Psoas muscle (tissue), 8 donors: ENCODE results near the gene NAV2. TPM values are rescaled to one million over a fixed set of nuclear protein-coding genes. Genes with fewer than 3 reads are reported as not detected.

Experiments used
- ATAC-seq, 4 donors: fragments of 200-7000 bp; cut with Tn5 transposase; one replicate each; pipeline ENCODE4 v1.9.1; 2020; ENCODE audit warnings: moderate library complexity in 3 of 4, mild to moderate bottlenecking in 2 of 4
- DNase-seq, 2 donors: peaks; one replicate each; pipeline ENCODE4 v3.0.0-alpha.2; 2020
- H3K27ac ChIP-seq: fragments of 200-600 bp; one replicate; pipeline ENCODE4 v1.8.0; 2022
- H3K27me3 ChIP-seq, 3 donors: fragments of 200-600 bp in 1 of 3; one replicate each; pipeline versions ENCODE4 v1.6.1 to v1.8.0; 2013 to 2022; ENCODE audit warnings: low read length in 2 of 3, mild to moderate bottlenecking in 2 of 3, moderate library complexity in 1 of 3; ENCODE audit not compliant: insufficient read depth in 3 of 3
- H3K36me3 ChIP-seq, 2 donors: fragments of 200-600 bp in 1 of 2; one replicate each; pipeline versions ENCODE4 v1.6.1 to v1.8.0; 2013 to 2022; ENCODE audit warnings: low read depth in 1 of 2, mild to moderate bottlenecking in 1 of 2, moderate library complexity in 1 of 2; ENCODE audit not compliant: insufficient read depth in 1 of 2
- H3K4me1 ChIP-seq: fragments of 200-600 bp; one replicate; pipeline ENCODE4 v1.8.0; 2022
- H3K4me3 ChIP-seq: fragments of 200-600 bp; one replicate; pipeline ENCODE4 v1.8.0; 2022; ENCODE audit warnings: mild to moderate bottlenecking
- H3K9me3 ChIP-seq: fragments of 200-600 bp; one replicate; pipeline ENCODE4 v1.8.0; 2022
- WGBS, 3 donors: extraction: QIAGEN DNeasy Blood & Tissue Kit; methylation state at CpG; one replicate each; pipeline versions ENCODE4 v1.1.6 to v1.1.7; 2013; 5-methylcytosine and 5-hydroxymethylcytosine counted together
- intact Hi-C, 2 donors: fragments of 100-400 bp; cut with DNase I; formaldehyde crosslinking; loops; one replicate each; pipeline versions ENCODE4 v1.11.0 to v1.14.2; 2022
- polyA plus RNA-seq, 3 donors: library from polyadenylated mRNA; stranded (reverse); fragments of 200-250 nt; gene quantifications; one replicate each; pipeline ENCODE4 v1.2.3, GENCODE V29; 2013
- total RNA-seq, 4 donors: library from RNA; stranded (reverse); fragmentation: NEBNext Ultra II Directional in 2 of 4; extraction: Animal tissue kit (Norgen Biotek cat#: 25700) in 2 of 4; gene quantifications; one replicate each; pipeline versions ENCODE4 v1.2.1 to v1.2.4, GENCODE V29; 2021 to 2023
- TF ChIP-seq, protein P1 (sequence below): fragments of 200-600 bp; IDR thresholded peaks from one replicate; pipeline ENCODE4 v1.8.0; 2022; ENCODE audit warnings: antibody characterized with exemption
- donor health status: healthy with polysubstance abuse.
- donor health status: DM: no; HTN: no; CAD: no; lungs with moderate emphysema.
- donor health status: Bipolar disorder and iron deficiency.
- donor health status: healthy.
- donor health status: DM: yes; HTN: yes; CAD: no.
- donor health status: DM: no; HTN: no; CAD: no.
- donor health status: DM: no; HTN: no; CAD: no.
- donor health status: DM: yes; HTN: yes; CAD: no.

The NAV2 gene
- total and polyA plus RNA-seq, 7 donors = 0.68 to 21.8 (median 2.9) TPM

DNA sequence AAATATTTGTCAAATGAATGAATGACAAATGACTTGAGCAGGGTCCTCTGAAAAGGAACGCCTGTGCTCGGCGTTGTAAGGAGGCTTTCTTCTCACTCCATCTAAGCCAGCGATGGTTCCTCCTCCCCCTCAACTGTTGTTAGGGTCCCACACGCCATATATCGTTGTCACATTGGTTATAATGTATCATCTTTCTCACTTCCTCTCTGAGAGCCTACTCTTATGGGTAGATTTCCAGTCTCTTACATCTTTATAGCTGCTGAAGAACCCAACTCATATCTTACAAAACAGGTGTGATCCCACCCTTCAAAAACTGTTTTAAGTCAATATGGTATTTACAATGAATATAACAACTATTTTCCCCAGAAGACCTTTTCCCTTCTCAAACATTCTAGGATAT, 81.5 kb downstream of the NAV2 start:
- 91 to 94% (median 92%) methylated on average over 6 of the region's 6 CpGs for WGBS, 3 donors
- H3K27me3 ChIP-seq = no peaks in the 10 kb centered on the region
- DNase-seq = no peak
- no peak for ATAC-seq
- no peaks in the 10 kb centered on the region for H3K9me3 ChIP-seq
- TF ChIP-seq, protein P1, sequence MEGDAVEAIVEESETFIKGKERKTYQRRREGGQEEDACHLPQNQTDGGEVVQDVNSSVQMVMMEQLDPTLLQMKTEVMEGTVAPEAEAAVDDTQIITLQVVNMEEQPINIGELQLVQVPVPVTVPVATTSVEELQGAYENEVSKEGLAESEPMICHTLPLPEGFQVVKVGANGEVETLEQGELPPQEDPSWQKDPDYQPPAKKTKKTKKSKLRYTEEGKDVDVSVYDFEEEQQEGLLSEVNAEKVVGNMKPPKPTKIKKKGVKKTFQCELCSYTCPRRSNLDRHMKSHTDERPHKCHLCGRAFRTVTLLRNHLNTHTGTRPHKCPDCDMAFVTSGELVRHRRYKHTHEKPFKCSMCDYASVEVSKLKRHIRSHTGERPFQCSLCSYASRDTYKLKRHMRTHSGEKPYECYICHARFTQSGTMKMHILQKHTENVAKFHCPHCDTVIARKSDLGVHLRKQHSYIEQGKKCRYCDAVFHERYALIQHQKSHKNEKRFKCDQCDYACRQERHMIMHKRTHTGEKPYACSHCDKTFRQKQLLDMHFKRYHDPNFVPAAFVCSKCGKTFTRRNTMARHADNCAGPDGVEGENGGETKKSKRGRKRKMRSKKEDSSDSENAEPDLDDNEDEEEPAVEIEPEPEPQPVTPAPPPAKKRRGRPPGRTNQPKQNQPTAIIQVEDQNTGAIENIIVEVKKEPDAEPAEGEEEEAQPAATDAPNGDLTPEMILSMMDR = no peak
- H3K36me3 ChIP-seq = no peaks in the 10 kb centered on the region
- peaks cover 3% of the 10 kb centered on the region for H3K4me1 ChIP-seq
- intact Hi-C loops = no loop called here
- H3K27ac ChIP-seq = no peak overlapping the region
- no peak overlapping the region for H3K4me3 ChIP-seq

DNA sequence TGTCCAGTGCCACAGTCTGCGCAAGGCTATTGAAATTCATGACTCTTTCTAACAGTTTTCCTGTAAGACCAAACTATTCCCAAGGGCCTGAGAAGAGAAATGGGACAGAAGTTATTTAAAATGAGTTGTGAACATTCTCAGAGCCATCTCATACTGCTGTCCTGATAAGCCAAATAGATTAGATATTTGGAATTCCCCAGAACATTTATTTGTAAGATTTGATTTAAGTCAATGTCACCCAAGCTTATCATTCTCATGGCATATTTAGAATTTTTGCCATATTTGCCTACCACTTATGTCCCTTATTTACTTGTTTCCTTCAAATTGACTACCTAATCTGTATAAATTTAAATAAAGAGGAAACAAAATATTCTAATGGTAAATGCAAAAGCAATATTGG, 82.4 kb downstream of the NAV2 start:
- no peak overlapping the region for H3K4me3 ChIP-seq
- H3K36me3 ChIP-seq = no peaks in the 10 kb centered on the region
- H3K27ac ChIP-seq = no peak overlapping the region
- no peak for ATAC-seq
- intact Hi-C loops = no loop called here
- H3K27me3 ChIP-seq = no peaks in the 10 kb centered on the region
- 97 to 100% (median 100%) methylated on average over 1 of the region's 1 CpG for WGBS, 3 donors
- peaks cover 3% of the 10 kb centered on the region for H3K4me1 ChIP-seq
- DNase-seq = no peak
- H3K9me3 ChIP-seq = no peaks in the 10 kb centered on the region
- TF ChIP-seq, protein P1 = no peak

DNA sequence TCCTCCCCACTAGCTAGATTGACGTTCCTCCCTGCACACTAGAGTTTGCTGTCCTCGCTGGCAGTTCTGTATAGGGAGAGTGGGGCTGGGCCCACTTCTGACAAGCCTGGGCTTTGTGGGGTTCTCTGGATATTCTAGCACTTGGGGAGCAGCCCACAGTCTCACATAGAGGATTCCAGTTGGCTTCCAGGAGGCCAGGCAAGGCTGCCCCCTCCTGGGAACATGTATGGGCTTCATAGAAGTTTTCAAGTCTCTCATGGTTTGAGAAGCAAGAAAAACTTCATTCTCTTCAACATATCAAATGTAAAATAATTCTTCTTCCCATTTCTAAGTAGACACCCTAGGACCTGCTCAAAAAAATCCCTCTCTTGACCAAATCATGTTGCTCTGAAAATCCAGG, 87.5 kb downstream of the NAV2 start:
- Histone ChIP-seq H3K4me3 (no peak overlapping the region), H3K27ac (no peak overlapping the region), H3K27me3 (no peaks in the 10 kb centered on the region), H3K4me1 (peaks cover 13% of the 10 kb centered on the region), H3K9me3 (no peaks in the 10 kb centered on the region), H3K36me3 (no peaks in the 10 kb centered on the region)
- ATAC-seq = no peak
- no peak for DNase-seq
- 92 to 100% (median 98%) methylated on average over 2 of the region's 2 CpGs for WGBS, 3 donors
- intact Hi-C loops = no loop called here
- TF ChIP-seq, protein P1 = no peak

DNA sequence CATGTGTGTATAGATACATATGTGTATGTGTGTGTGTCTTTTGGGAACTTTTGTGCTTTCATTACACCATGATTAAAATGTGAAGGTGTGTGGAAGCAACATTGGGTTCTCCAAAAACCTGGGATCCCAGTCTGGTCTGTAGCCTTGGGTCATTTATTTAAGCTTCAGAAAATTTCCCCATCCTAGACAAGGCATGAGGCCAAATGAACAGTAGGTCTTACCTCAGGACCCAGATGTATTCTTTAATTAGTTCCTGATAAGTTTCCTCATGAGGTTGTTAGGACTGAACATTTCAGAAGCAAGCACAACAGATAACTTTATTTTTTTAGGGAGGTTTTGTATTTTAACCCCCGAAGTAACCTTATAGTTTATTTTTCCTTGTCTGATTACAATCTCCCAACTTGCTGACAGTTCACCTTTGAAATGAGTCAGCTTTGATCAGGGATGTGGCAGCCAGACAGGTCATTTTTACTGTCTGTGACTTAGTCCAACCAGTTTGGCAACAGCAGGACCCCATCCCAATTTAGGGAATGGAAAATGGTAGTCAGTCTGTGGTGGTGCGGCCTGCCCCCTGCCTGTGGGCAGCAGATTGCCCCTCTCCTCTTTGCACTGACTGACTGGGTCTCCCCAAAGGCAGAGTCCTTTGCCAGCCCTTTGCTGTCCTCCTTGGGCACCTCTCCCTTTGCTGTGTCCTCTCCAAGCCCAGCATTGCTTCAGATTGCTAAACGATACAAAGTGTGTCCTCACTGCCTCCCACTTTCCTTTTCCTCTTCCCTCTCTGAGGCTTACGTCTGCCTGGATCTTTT, 88.3 kb downstream of the NAV2 start:
- Histone ChIP-seq H3K27me3 (no peaks in the 10 kb centered on the region), H3K4me1 (peaks cover 19% of the 10 kb centered on the region), H3K9me3 (no peaks in the 10 kb centered on the region), H3K4me3 (no peak overlapping the region), H3K27ac (no peak overlapping the region), H3K36me3 (no peaks in the 10 kb centered on the region)
- ATAC-seq (no peak), DNase-seq (no peak)
- TF ChIP-seq, protein P1 = no peak
- 54 to 76% (median 74%) methylated on average over 4 of the region's 4 CpGs for WGBS, 3 donors
- intact Hi-C loops = no loop called here
